GM21526 (cell line): ENCODE results near the gene LRCOL1.

Source experiments
- ATAC-seq: cut with Tn5 transposase; IDR thresholded peaks from one replicate; pipeline ENCODE4 v1.9.1; 2021; ENCODE audit warnings: moderate library complexity; ENCODE audit not compliant: unreplicated experiment, low FRiP score

The LRCOL1 gene

GRCh38 chr12:132620113-132620898, 9.9 kb upstream of the LRCOL1 start:
- no peak for ATAC-seq

GRCh38 chr12:132619386-132620112, 9.2 kb upstream of the LRCOL1 start:
- no peak for ATAC-seq

GRCh38 chr12:132619071-132619385, 8.6 kb upstream of the LRCOL1 start:
- no peak for ATAC-seq

GRCh38 chr12:132618683-132619043, 8.3 kb upstream of the LRCOL1 start, which contains the start of gene P2RX2:
TSS of gene P2RX2 (plus strand) at chr12:132618776. CDS start at chr12:132618817, 41 bp downstream.
- no peak for ATAC-seq

GRCh38 chr12:132617822-132618682, 7.7 kb upstream of the LRCOL1 start:
- no peak for ATAC-seq

- ATAC-seq, result no peak
These were observed 6.8 kb upstream of the LRCOL1 start for GRCh38 chr12:132617135-132617701.

- ATAC-seq, result no peak
These were observed 5.2 kb upstream of the LRCOL1 start for GRCh38 chr12:132615579-132616038.

- ATAC-seq, result no peak
These were observed 4.6 kb upstream of the LRCOL1 start for GRCh38 chr12:132614861-132615578.

- ATAC-seq, result no peak
These were observed 3.6 kb upstream of the LRCOL1 start for GRCh38 chr12:132614029-132614428.

GRCh38 chr12:132611620-132612019, 1.2 kb upstream of the LRCOL1 start:
- ATAC-seq, result no peak

GRCh38 chr12:132610866-132611602, 652 bp upstream of the LRCOL1 start:
- ATAC-seq, result no peak

GRCh38 chr12:132608231-132609171, 1.9 kb downstream of the LRCOL1 start:
- ATAC-seq, result no peak

GRCh38 chr12:132606927-132607326, 3.5 kb downstream of the LRCOL1 start:
- ATAC-seq, result no peak

- no peak for ATAC-seq
These were observed 3.9 kb downstream of the LRCOL1 start for GRCh38 chr12:132606466-132606865.

- no peak for ATAC-seq
These were observed 4.5 kb downstream of the LRCOL1 start for GRCh38 chr12:132605892-132606291.

- no peak for ATAC-seq
These were observed 5.5 kb downstream of the LRCOL1 start for GRCh38 chr12:132604668-132605441.

GRCh38 chr12:132604151-132604618, 6.2 kb downstream of the LRCOL1 start:
- no peak for ATAC-seq
